CD8-positive, alpha-beta memory T cell (primary cell): ENCODE measurements around the gene F2. TPM values are rescaled to one million over a fixed set of nuclear protein-coding genes. Genes with fewer than 3 reads are reported as not detected.

Experiments
- CTCF ChIA-PET: fragments of 350-600 bp; sonication (Branson Sonifier 250); formaldehyde crosslinking; loops from one replicate; lab custom pipeline; 2021; ENCODE audit warnings: antibody characterized with exemption; lab: Charles Lee
- POLR2A ChIA-PET: fragments of 350-600 bp; sonication (Branson Sonifier 250); formaldehyde crosslinking; loops from one replicate; lab custom pipeline; 2021; ENCODE audit warnings: antibody characterized with exemption; lab: Charles Lee
- DNase-seq, 5 donors: peaks; one replicate each; pipeline versions ENCODE4 v3.0.0 to v3.0.0-alpha.2; 2020 to 2022; ENCODE audit warnings: mixed read lengths in 1 of 5
- H3K27ac ChIP-seq: one replicate; pipeline ENCODE4 v1.7.0; 2013; ENCODE audit warnings: low read depth, mild to moderate bottlenecking, low read length, moderate library complexity
- H3K27me3 ChIP-seq: 2 replicates; pipeline ENCODE4 v1.7.0; 2013; ENCODE audit warnings: low read length, mild to moderate bottlenecking; ENCODE audit not compliant: insufficient read depth, poor library complexity, severe bottlenecking
- H3K36me3 ChIP-seq: 2 replicates; pipeline ENCODE4 v1.7.0; 2013; ENCODE audit warnings: mild to moderate bottlenecking, low read length, moderate library complexity; ENCODE audit not compliant: insufficient read depth
- H3K4me1 ChIP-seq: 2 replicates; pipeline ENCODE4 v1.7.0; 2013; ENCODE audit warnings: mild to moderate bottlenecking, low read length, moderate library complexity; ENCODE audit not compliant: insufficient read depth
- H3K4me3 ChIP-seq: 2 replicates; pipeline ENCODE4 v1.7.0; 2013; ENCODE audit warnings: mild to moderate bottlenecking, low read length
- H3K9me3 ChIP-seq: 2 replicates; pipeline ENCODE4 v1.7.0; 2013; ENCODE audit warnings: mild to moderate bottlenecking, low read length
- H3K27ac Mint-ChIP-seq, 8 donors: one replicate each; pipeline ENCODE4 v1.8.0; 2020 to 2021; ENCODE audit warnings: mixed read lengths in 8 of 8, mild to moderate bottlenecking in 6 of 8, inconsistent platforms in 3 of 8, moderate library complexity in 3 of 8
- H3K27me3 Mint-ChIP-seq, 2 donors: one replicate each; pipeline ENCODE4 v1.8.0; 2020 to 2021; ENCODE audit warnings: mixed read lengths in 2 of 2, mild to moderate bottlenecking in 1 of 2, moderate library complexity in 1 of 2
- H3K36me3 Mint-ChIP-seq, 3 donors: one replicate each; pipeline ENCODE4 v1.8.0; 2020 to 2021; ENCODE audit warnings: mixed read lengths in 3 of 3, inconsistent platforms in 1 of 3, mild to moderate bottlenecking in 1 of 3
- H3K4me1 Mint-ChIP-seq, 3 donors: one replicate each; pipeline ENCODE4 v1.8.0; 2020 to 2021; ENCODE audit warnings: mixed read lengths in 3 of 3, inconsistent platforms in 1 of 3, mild to moderate bottlenecking in 1 of 3
- H3K4me3 Mint-ChIP-seq, 7 donors: one replicate each; pipeline ENCODE4 v1.8.0; 2020 to 2021; ENCODE audit warnings: mixed read lengths in 7 of 7, mild to moderate bottlenecking in 6 of 7, moderate library complexity in 4 of 7, inconsistent platforms in 2 of 7
- H3K9me3 Mint-ChIP-seq, 5 donors: one replicate each; pipeline ENCODE4 v1.8.0; 2020 to 2022; ENCODE audit warnings: mixed read lengths in 5 of 5, mild to moderate bottlenecking in 3 of 5, moderate library complexity in 2 of 5, inconsistent platforms in 1 of 5
- polyA plus RNA-seq: library from polyadenylated mRNA; unstranded; fragments of 300-500 nt; fragmentation: Illumina TruSeq; gene quantifications from one replicate; pipeline ENCODE4 v1.2.3, GENCODE V29; 2021
- total RNA-seq, 2 experiments: library from RNA; stranded (reverse); gene quantifications; one replicate each; pipeline ENCODE4 v1.2.3, GENCODE V29; 2021

Gene F2
- total and polyA plus RNA-seq, 3 experiments from 2014 or later, result not detected

DNA sequence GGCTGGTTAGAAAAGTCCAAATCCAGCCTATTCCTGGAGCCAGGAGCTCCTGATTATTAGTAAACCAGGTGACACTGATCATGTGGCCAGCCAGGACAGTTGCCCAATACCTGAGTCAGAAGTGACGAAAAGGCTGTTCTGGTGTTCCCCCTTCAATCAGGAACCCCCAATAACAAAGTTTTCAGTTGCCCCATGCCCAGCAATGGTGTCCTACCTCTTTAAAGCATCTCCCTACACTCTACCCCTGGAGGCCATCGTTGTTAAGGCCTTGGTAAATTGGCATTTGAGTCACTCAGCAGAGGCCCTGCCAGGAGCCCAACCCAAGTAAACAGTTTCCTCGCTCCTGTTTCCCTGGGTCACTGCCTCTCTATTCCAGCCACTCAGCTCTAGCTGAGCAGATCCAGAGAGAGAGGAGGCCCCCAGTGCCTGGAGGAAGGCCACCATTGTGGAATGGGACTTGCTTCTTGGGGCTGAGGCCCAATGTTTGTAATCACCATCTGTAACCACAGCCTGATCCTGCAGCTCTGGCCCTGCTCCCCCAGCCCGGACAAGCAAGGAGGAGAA, 43.6 kb upstream of the F2 start:
- ChIA-PET POLR2A (interaction anchor here (0.6 to 2.2 kb wide), 2 partner anchors 11 to 25 kb away, joined by 3 to 8 read pairs; partner anchors contain the start of genes ARHGAP1 and ZNF408), CTCF (interaction anchor here (2.1 kb wide), 1 partner anchor 8 kb away, joined by 6 read pairs; no protein-coding TSS in a partner anchor)
- H3K4me3 ChIP-seq, result no peak overlapping the region
- no peaks in the 10 kb centered on the region for H3K9me3 ChIP-seq
- H3K36me3 ChIP-seq, result peaks cover 31% of the 10 kb centered on the region
- H3K36me3 Mint-ChIP-seq, result peaks cover 3 to 72% (median 10%) of the 10 kb centered on the region in 3 donors
- no peaks in the 10 kb centered on the region for H3K9me3 Mint-ChIP-seq
- H3K4me1 ChIP-seq, result peaks cover 70% of the 10 kb centered on the region
- no peaks in the 10 kb centered on the region for H3K27me3 Mint-ChIP-seq
- DNase-seq, result peak in 1 of 5 donors; percentile 22
- peak overlapping the region; percentile 34 for H3K27ac ChIP-seq
- H3K4me1 Mint-ChIP-seq, result peaks cover 52 to 66% (median 55%) of the 10 kb centered on the region in 3 donors
- no peaks in the 10 kb centered on the region for H3K27me3 ChIP-seq
- H3K27ac Mint-ChIP-seq, result peak overlapping the region in 7 of 8 donors; percentile 7 to 97 (median 86)
- H3K4me3 Mint-ChIP-seq, result no peak overlapping the region

- no peaks in the 10 kb centered on the region for H3K9me3 Mint-ChIP-seq
Observed at GRCh38 chr11:46675949-46676348, 43.1 kb upstream of the F2 start.

GRCh38 chr11:46676436-46677158, 42.4 kb upstream of the F2 start:
- Histone ChIP-seq H3K9me3 (no peaks in the 10 kb centered on the region), H3K36me3 (peaks cover 38% of the 10 kb centered on the region), H3K27me3 (no peaks in the 10 kb centered on the region), H3K4me1 (peaks cover 58% of the 10 kb centered on the region), H3K4me3 (no peak overlapping the region), H3K27ac (no peak overlapping the region)
- POLR2A ChIA-PET, result no interaction called here
- H3K9me3 Mint-ChIP-seq, result no peaks in the 10 kb centered on the region
- peaks cover 3 to 79% (median 12%) of the 10 kb centered on the region in 3 donors for H3K36me3 Mint-ChIP-seq
- H3K27ac Mint-ChIP-seq, result peak overlapping the region in 7 of 8 donors; percentile 18 to 95 (median 55)
- peak in 1 of 5 donors; percentile 29 for DNase-seq
- CTCF ChIA-PET, result no interaction called here
- H3K4me1 Mint-ChIP-seq, result peaks cover 42 to 55% (median 44%) of the 10 kb centered on the region in 3 donors
- no peak overlapping the region for H3K4me3 Mint-ChIP-seq
- H3K27me3 Mint-ChIP-seq, result no peaks in the 10 kb centered on the region

More at GRCh38 chr11:46675949-46676348, 43.1 kb upstream of the F2 start:
- Histone ChIP-seq H3K27ac (no peak overlapping the region), H3K36me3 (peaks cover 34% of the 10 kb centered on the region), H3K4me3 (no peak overlapping the region), H3K9me3 (no peaks in the 10 kb centered on the region), H3K4me1 (peaks cover 64% of the 10 kb centered on the region), H3K27me3 (no peaks in the 10 kb centered on the region)
- ChIA-PET POLR2A (interaction anchor here (2.2 kb wide), 1 partner anchor 25 kb away, joined by 8 read pairs; the partner anchor contains the start of genes ARHGAP1 and ZNF408), CTCF (no interaction called here)
- Mint-ChIP-seq H3K36me3 (peaks cover 3 to 76% (median 12%) of the 10 kb centered on the region in 3 donors), H3K4me1 (peaks cover 48 to 61% (median 50%) of the 10 kb centered on the region in 3 donors), H3K27ac (peak overlapping the region in 3 of 8 donors; percentile 21 to 70 (median 68)), H3K27me3 (no peaks in the 10 kb centered on the region), H3K4me3 (no peak overlapping the region)
- peak in 1 of 5 donors; percentile 12 for DNase-seq

DNA sequence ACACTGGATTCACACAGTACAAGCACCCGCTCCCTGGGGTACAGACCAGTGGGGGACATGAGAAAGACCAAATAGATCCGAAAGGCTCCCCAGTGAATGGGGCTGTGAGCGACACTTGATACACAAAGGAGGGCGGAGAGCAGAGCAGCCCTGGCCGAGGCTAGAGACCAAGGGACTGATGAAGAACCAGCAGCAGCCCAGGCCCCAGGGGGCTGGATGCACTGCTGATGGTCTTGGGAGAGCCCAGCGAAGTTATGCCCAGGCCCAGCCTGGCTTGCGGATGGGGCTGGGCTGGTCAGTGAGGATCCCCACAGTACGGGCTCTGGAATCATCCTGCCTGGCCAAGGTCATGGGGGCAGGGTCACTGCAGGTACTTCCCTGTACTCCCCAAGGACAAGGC, 41.8 kb upstream of the F2 start:
- POLR2A ChIA-PET, result no interaction called here
- H3K27me3 ChIP-seq, result no peaks in the 10 kb centered on the region

GRCh38 chr11:46677991-46678740, 40.8 kb upstream of the F2 start:
- H3K27me3 Mint-ChIP-seq, result no peaks in the 10 kb centered on the region
- peaks cover 28 to 39% (median 29%) of the 10 kb centered on the region in 3 donors for H3K4me1 Mint-ChIP-seq
- peak overlapping the region in 1 of 7 donors; percentile 36 for H3K4me3 Mint-ChIP-seq
- Histone ChIP-seq H3K4me1 (peaks cover 42% of the 10 kb centered on the region), H3K27ac (no peak overlapping the region), H3K9me3 (no peaks in the 10 kb centered on the region), H3K27me3 (no peaks in the 10 kb centered on the region), H3K4me3 (no peak overlapping the region), H3K36me3 (peaks cover 34% of the 10 kb centered on the region)
- H3K36me3 Mint-ChIP-seq, result peaks cover 3 to 75% (median 3%) of the 10 kb centered on the region in 3 donors
- H3K27ac Mint-ChIP-seq, result peak overlapping the region in 3 of 8 donors; percentile 23 to 64 (median 46)
- POLR2A ChIA-PET, result no interaction called here
- no peaks in the 10 kb centered on the region for H3K9me3 Mint-ChIP-seq
- CTCF ChIA-PET, result no interaction called here
- DNase-seq, result no peak

More for the DNA sequence above, 41.8 kb upstream of the F2 start:
- H3K4me3 Mint-ChIP-seq, result no peak overlapping the region
- CTCF ChIA-PET, result no interaction called here
- Histone ChIP-seq H3K4me1 (peaks cover 52% of the 10 kb centered on the region), H3K9me3 (no peaks in the 10 kb centered on the region), H3K36me3 (peaks cover 38% of the 10 kb centered on the region), H3K27ac (no peak overlapping the region), H3K4me3 (no peak overlapping the region)
- H3K4me1 Mint-ChIP-seq, result peaks cover 36 to 49% (median 38%) of the 10 kb centered on the region in 3 donors
- peak overlapping the region in 4 of 8 donors; percentile 39 to 95 (median 72) for H3K27ac Mint-ChIP-seq
- H3K9me3 Mint-ChIP-seq, result no peaks in the 10 kb centered on the region
- H3K27me3 Mint-ChIP-seq, result no peaks in the 10 kb centered on the region
- peaks cover 3 to 79% (median 7%) of the 10 kb centered on the region in 3 donors for H3K36me3 Mint-ChIP-seq
- DNase-seq, result peak in 1 of 5 donors; percentile 24

DNA sequence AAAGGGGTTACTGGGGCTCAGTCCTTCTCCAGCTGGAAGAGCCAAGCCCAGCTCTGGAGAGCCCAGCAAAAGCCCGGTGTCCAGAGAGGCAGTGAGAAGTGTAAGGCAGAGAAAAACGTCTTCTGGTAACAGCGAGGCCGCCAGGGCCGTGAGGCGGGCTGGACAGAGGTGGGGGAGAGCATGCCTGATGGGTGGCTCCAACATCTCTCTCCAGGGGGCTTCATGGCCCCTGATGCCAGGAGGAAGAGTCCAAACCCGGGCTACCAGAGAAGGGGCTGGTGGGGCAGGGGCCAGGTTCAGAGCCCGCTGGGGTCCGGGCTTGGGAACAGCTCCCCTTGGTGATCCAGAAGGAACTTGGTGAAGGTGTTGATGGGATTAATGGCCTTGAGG, 40.3 kb upstream of the F2 start:
- ChIA-PET POLR2A (no interaction called here), CTCF (no interaction called here)
- H3K27me3 Mint-ChIP-seq, result no peaks in the 10 kb centered on the region
- no peaks in the 10 kb centered on the region for H3K27me3 ChIP-seq
- no peak overlapping the region for H3K4me3 ChIP-seq
- peaks cover 29% of the 10 kb centered on the region for H3K36me3 ChIP-seq
- H3K27ac Mint-ChIP-seq, result peak overlapping the region in 2 of 8 donors; percentile 23 to 77
- H3K9me3 ChIP-seq, result no peaks in the 10 kb centered on the region
- H3K4me1 ChIP-seq, result peaks cover 36% of the 10 kb centered on the region
- peaks cover 3 to 76% (median 4%) of the 10 kb centered on the region in 3 donors for H3K36me3 Mint-ChIP-seq
- H3K9me3 Mint-ChIP-seq, result no peaks in the 10 kb centered on the region
- no peak overlapping the region for H3K4me3 Mint-ChIP-seq
- no peak for DNase-seq
- H3K27ac ChIP-seq, result no peak overlapping the region
- H3K4me1 Mint-ChIP-seq, result peaks cover 26 to 34% (median 28%) of the 10 kb centered on the region in 3 donors

GRCh38 chr11:46679241-46680163, 39.5 kb upstream of the F2 start:
- H3K4me3 Mint-ChIP-seq, result no peak overlapping the region
- H3K4me1 ChIP-seq, result peaks cover 29% of the 10 kb centered on the region
- ChIA-PET POLR2A (no interaction called here), CTCF (interaction anchor here (1.6 kb wide), 1 partner anchor 8 kb away, joined by 3 read pairs; no protein-coding TSS in a partner anchor)
- H3K27ac ChIP-seq, result no peak overlapping the region
- H3K27ac Mint-ChIP-seq, result no peak overlapping the region
- H3K36me3 ChIP-seq, result peaks cover 29% of the 10 kb centered on the region
- peaks cover 3 to 81% (median 6%) of the 10 kb centered on the region in 3 donors for H3K36me3 Mint-ChIP-seq
- H3K4me1 Mint-ChIP-seq, result peaks cover 24 to 35% (median 26%) of the 10 kb centered on the region in 3 donors
- no peaks in the 10 kb centered on the region for H3K9me3 ChIP-seq
- no peak for DNase-seq
- no peaks in the 10 kb centered on the region for H3K27me3 Mint-ChIP-seq
- no peak overlapping the region for H3K4me3 ChIP-seq
- no peaks in the 10 kb centered on the region for H3K27me3 ChIP-seq
- H3K9me3 Mint-ChIP-seq, result no peaks in the 10 kb centered on the region
